ENCODE data around the gene ITPKB. TPM values are rescaled to one million over a fixed set of nuclear protein-coding genes. Genes with fewer than 3 reads are reported as not detected.
A peak's percentile ranks its signal among the peaks of the same experiment; 100 is the strongest.
"Not testable (repeated sequence)": the region's sequence is repeated elsewhere in the genome, so short reads cannot be mapped to it uniquely, and the experiment has no call there.

Gene ITPKB
- polyA plus RNA-seq (2012; ENCODE audit: insufficient read depth, insufficient read length), result 9.5 TPM

GRCh38 chr1:226738995-226739695 is at the start of gene ITPKB:
TSS of gene ITPKB (minus strand) at chr1:226739282. CDS start at chr1:226737458, 1,824 bp downstream.
- H3K4me3 ChIP-seq (ENCODE audit: low read length), result peak within 1 kb of the TSS; percentile 94
- peak; percentile 94 for DNase-seq (ENCODE audit: low read depth, low spot score)

GRCh38 chr1:226787638-226788037 is 48.6 kb upstream of the ITPKB start:
- H3K4me3 ChIP-seq (ENCODE audit: low read length), result no peak overlapping the region
- DNase-seq (ENCODE audit: low read depth, low spot score), result no peak

- no peak for DNase-seq (ENCODE audit: low read depth, low spot score)
- H3K4me3 ChIP-seq (ENCODE audit: low read length), result no peak overlapping the region
Measured at GRCh38 chr1:226787071-226787470, 48.0 kb upstream of the ITPKB start.

- no peak for DNase-seq (ENCODE audit: low read depth, low spot score)
- H3K4me3 ChIP-seq (ENCODE audit: low read length), result no peak overlapping the region
Measured at GRCh38 chr1:226786550-226786949, 47.5 kb upstream of the ITPKB start.

- no peak overlapping the region for H3K4me3 ChIP-seq (ENCODE audit: low read length)
- DNase-seq (ENCODE audit: low read depth, low spot score), result no peak
Measured at GRCh38 chr1:226785805-226786204, 46.7 kb upstream of the ITPKB start.

- DNase-seq (ENCODE audit: low read depth, low spot score), result no peak
- no peak overlapping the region for H3K4me3 ChIP-seq (ENCODE audit: low read length)
Measured at GRCh38 chr1:226784081-226785049, 45.3 kb upstream of the ITPKB start.

GRCh38 chr1:226782845-226783601 is 43.9 kb upstream of the ITPKB start:
- no peak overlapping the region for H3K4me3 ChIP-seq (ENCODE audit: low read length)
- no peak for DNase-seq (ENCODE audit: low read depth, low spot score)

- DNase-seq (ENCODE audit: low read depth, low spot score), result no peak
- H3K4me3 ChIP-seq (ENCODE audit: low read length), result no peak overlapping the region
Measured at GRCh38 chr1:226781937-226782609, 43.0 kb upstream of the ITPKB start.

GRCh38 chr1:226779561-226779960 is 40.5 kb upstream of the ITPKB start:
- H3K4me3 ChIP-seq (ENCODE audit: low read length), result no peak overlapping the region
- DNase-seq (ENCODE audit: low read depth, low spot score), result peak; percentile 23

- DNase-seq (ENCODE audit: low read depth, low spot score), result no peak
- H3K4me3 ChIP-seq (ENCODE audit: low read length), result no peak overlapping the region
Measured at GRCh38 chr1:226778657-226779058, 39.6 kb upstream of the ITPKB start.

- no peak for DNase-seq (ENCODE audit: low read depth, low spot score)
Measured at GRCh38 chr1:226776975-226777374, 37.9 kb upstream of the ITPKB start.

GRCh38 chr1:226776066-226776465 is 37.0 kb upstream of the ITPKB start:
- no peak for DNase-seq (ENCODE audit: low read depth, low spot score)

More at GRCh38 chr1:226776975-226777374, 37.9 kb upstream of the ITPKB start:
- no peak overlapping the region for H3K4me3 ChIP-seq (ENCODE audit: low read length)

GRCh38 chr1:226772446-226773139 is 33.5 kb upstream of the ITPKB start:
- no peak overlapping the region for H3K4me3 ChIP-seq (ENCODE audit: low read length)
- DNase-seq (ENCODE audit: low read depth, low spot score), result no peak

More at GRCh38 chr1:226776066-226776465, 37.0 kb upstream of the ITPKB start:
- H3K4me3 ChIP-seq (ENCODE audit: low read length), result no peak overlapping the region

GRCh38 chr1:226767170-226767569 is 28.1 kb upstream of the ITPKB start:
- H3K4me3 ChIP-seq (ENCODE audit: low read length); DNase-seq (ENCODE audit: low read depth, low spot score): not testable (repeated sequence)

- no peak for DNase-seq (ENCODE audit: low read depth, low spot score)
Measured at GRCh38 chr1:226766565-226766964, 27.5 kb upstream of the ITPKB start.

GRCh38 chr1:226764533-226764932 is 25.5 kb upstream of the ITPKB start:
- peak; percentile 74 for DNase-seq (ENCODE audit: low read depth, low spot score)
- H3K4me3 ChIP-seq (ENCODE audit: low read length), result no peak overlapping the region

More at GRCh38 chr1:226766565-226766964, 27.5 kb upstream of the ITPKB start:
- no peak overlapping the region for H3K4me3 ChIP-seq (ENCODE audit: low read length)

- no peak overlapping the region for H3K4me3 ChIP-seq (ENCODE audit: low read length)
- no peak for DNase-seq (ENCODE audit: low read depth, low spot score)
Measured at GRCh38 chr1:226763905-226764264, 24.8 kb upstream of the ITPKB start.

Measured in Jurkat, Clone E6-1 (cell line).